K562 (cell line): ENCODE results near the gene PSMG3. TPM values are rescaled to one million over a fixed set of nuclear protein-coding genes. Genes with fewer than 3 reads are reported as not detected.
A peak's percentile ranks its signal among the peaks of the same experiment; 100 is the strongest.

Experiments
- ARID3A ChIP-seq: IDR thresholded peaks from 2 replicates; pipeline ENCODE4 v1.6.1; 2012; ENCODE audit warnings: low read depth, low read length, improper control_type of control experiment, borderline replicate concordance
- GTF3C2 ChIP-seq: IDR thresholded peaks from 3 replicates; pipeline ENCODE4 v1.6.1; 2011; ENCODE audit warnings: borderline replicate concordance, mild to moderate bottlenecking, moderate library complexity; ENCODE audit not compliant: insufficient read length; ENCODE audit errors: extremely low read depth
- ID3 ChIP-seq, 2 experiments: fragments of 250-450 bp in 1 of 2; fragments of 450-650 bp in 1 of 2; sonication (Bioruptor Pico) in 1 of 2; IDR thresholded peaks; 2 replicates each; pipeline versions ENCODE4 v1.6.1 to v1.8.0; 2016 to 2021; ENCODE audit warnings: mild to moderate bottlenecking in 2 of 2, moderate library complexity in 2 of 2, missing compliant biosample characterization in 1 of 2, missing genetic modification characterization in 1 of 2
- MTA3 ChIP-seq: fragments of 450-650 bp; formaldehyde crosslinking; IDR thresholded peaks from 2 replicates; pipeline ENCODE4 v1.6.1; 2017; ENCODE audit warnings: mild to moderate bottlenecking, borderline replicate concordance
- NR2F6 ChIP-seq: fragments of 450-650 bp; formaldehyde crosslinking; IDR thresholded peaks from 2 replicates; pipeline ENCODE4 v1.4.0; 2020; ENCODE audit warnings: mild to moderate bottlenecking
- SMARCC2 ChIP-seq: fragments of 450-650 bp; IDR thresholded peaks from 2 replicates; pipeline ENCODE4 v1.6.1; 2017; ENCODE audit warnings: antibody characterized with exemption, moderate library complexity, mild to moderate bottlenecking, low read depth
- ZBTB5 ChIP-seq: fragments of 450-650 bp; IDR thresholded peaks from 2 replicates; pipeline ENCODE4 v1.6.1; 2017; ENCODE audit warnings: antibody characterized with exemption
- ZNF263 ChIP-seq: sonication (generic); formaldehyde crosslinking; IDR thresholded peaks from 2 replicates; pipeline ENCODE4 v1.8.0; 2022; ENCODE audit warnings: mild to moderate bottlenecking, missing genetic modification reagents, borderline replicate concordance
- ZNF518B ChIP-seq: fragments of 250-450 bp; sonication (Bioruptor Pico); IDR thresholded peaks from 2 replicates; pipeline ENCODE4 v1.5.0; 2021; ENCODE audit warnings: mild to moderate bottlenecking, moderate library complexity
- polyA plus RNA-seq, 8 experiments: library from polyadenylated mRNA; depleted of rRNA in 4 of 8; stranded (reverse) in 5 of 8; unstranded in 3 of 8; fragments of >200 nt; fragmentation: Nextera tagmentation in 2 of 8; fragmentation: Illumina TruSeq in 1 of 8; extraction: Ambion mirVana in 2 of 8; extraction: Trizol in 1 of 8; gene quantifications; 2 replicates each; pipeline versions ENCODE4 v1.2.1 to v1.2.3, GENCODE V29; 2011 to 2014; ENCODE audit warnings: inconsistent platforms in 1 of 8, missing spikeins in 1 of 8
- total RNA-seq, 7 experiments: library from RNA; depleted of rRNA in 6 of 7; stranded (reverse); fragments of >200 nt in 6 of 7; fragmentation: Illumina TruSeq in 2 of 7; extraction: Trizol in 2 of 7; gene quantifications; 2 replicates each; pipeline versions ENCODE4 v1.2.1 to v1.2.3, GENCODE V29; 2011 to 2021; ENCODE audit warnings: low replicate concordance in 1 of 7

The PSMG3 gene
- total and polyA plus RNA-seq, 9 of the 15 experiments (the other 6 are each of a cell fraction or from before 2014, with no cell fraction given): 34.8 to 122 (median 80.1) TPM

GRCh38 chr7:1558181-1558811, 11.5 kb downstream of the PSMG3 start (continued):
- TF ChIP-seq ARID3A: no peak
- TF ChIP-seq GTF3C2: no peak
- no peak for TF ChIP-seq SMARCC2
- TF ChIP-seq ZBTB5: no peak
- no peak for TF ChIP-seq ZNF518B (CRISPR knock-in tag)
- TF ChIP-seq ID3 (CRISPR knock-in tag; IDR thresholded peaks at IDR 0.05): no peak
- no peak for TF ChIP-seq ID3 (tag; IDR thresholded peaks at IDR 0.05)
- TF ChIP-seq ZNF263 (CRISPR knock-in tag): peak; percentile 47; the same call in 1 of the 2 replicates
- TF ChIP-seq MTA3: no peak; the same call in none of the 2 replicates
- no peak for TF ChIP-seq NR2F6 (CRISPR knock-in tag)
